IPS DF 6.9 (cell line): ENCODE results near the gene OR51I2.

Experiments
- DNase-seq: peaks from one replicate; pipeline ENCODE4 v3.0.0-alpha.2; 2013; ENCODE audit warnings: low read depth, low spot score
- H3K27ac ChIP-seq: one replicate; pipeline ENCODE4 v1.5.1; 2013; ENCODE audit warnings: low read length, control low read depth
- H3K27me3 ChIP-seq: 2 replicates; pipeline ENCODE4 v1.6.1; 2013; ENCODE audit warnings: mild to moderate bottlenecking, low read length; ENCODE audit not compliant: control insufficient read depth, insufficient read depth
- H3K36me3 ChIP-seq: 2 replicates; pipeline ENCODE4 v1.6.1; 2013; ENCODE audit warnings: low read length; ENCODE audit not compliant: control insufficient read depth, insufficient read depth
- H3K4me1 ChIP-seq: 2 replicates; pipeline ENCODE4 v1.6.1; 2013; ENCODE audit warnings: low read length; ENCODE audit not compliant: control insufficient read depth, insufficient read depth
- H3K4me3 ChIP-seq: 2 replicates; pipeline ENCODE4 v1.5.1; 2013; ENCODE audit warnings: mild to moderate bottlenecking, low read length
- H3K9me3 ChIP-seq: 2 replicates; pipeline ENCODE4 v1.6.1; 2013; ENCODE audit warnings: low read length, inconsistent platforms; ENCODE audit not compliant: control insufficient read depth, insufficient read depth
- WGBS: extraction: QIAGEN DNeasy Blood & Tissue Kit; methylation state at CpG from one replicate; pipeline ENCODE4 v1.1.7; 2013; ENCODE audit warnings: mixed read lengths, missing lambda C conversion rate; ENCODE audit not compliant: insufficient read length, insufficient coverage; 5-methylcytosine and 5-hydroxymethylcytosine counted together

The OR51I2 gene

GRCh38 chr11:5449023-5449422 lies at the start of gene OR51I2:
TSS of gene OR51I2 (plus strand) at chr11:5449323. CDS start at chr11:5453489, 4,166 bp downstream.
- Histone ChIP-seq H3K4me1 (no peaks in the 10 kb centered on the region), H3K4me3 (no peak within 1 kb of the TSS), H3K9me3 (no peaks in the 10 kb centered on the region), H3K27me3 (no peaks in the 10 kb centered on the region), H3K27ac (no peak within 1 kb of the TSS), H3K36me3 (no peaks in the 10 kb centered on the region)
- WGBS, result no CpG with 5 or more reads among the region's 2 CpGs
- no peak for DNase-seq

- Histone ChIP-seq H3K27me3 (no peaks in the 10 kb centered on the region), H3K4me3 (no peak overlapping the region), H3K36me3 (no peaks in the 10 kb centered on the region), H3K9me3 (no peaks in the 10 kb centered on the region), H3K4me1 (no peaks in the 10 kb centered on the region), H3K27ac (no peak overlapping the region)
- no peak for DNase-seq
These were observed 44.0 kb upstream of the OR51I2 start for GRCh38 chr11:5405173-5405572.

- no peak overlapping the region for H3K4me3 ChIP-seq
- no peaks in the 10 kb centered on the region for H3K36me3 ChIP-seq
- H3K27me3 ChIP-seq, result no peaks in the 10 kb centered on the region
- no peaks in the 10 kb centered on the region for H3K9me3 ChIP-seq
- DNase-seq, result no peak
- no peak overlapping the region for H3K27ac ChIP-seq
- no CpG with 5 or more reads among the region's 5 CpGs for WGBS
- H3K4me1 ChIP-seq, result no peaks in the 10 kb centered on the region
These were observed 28.1 kb upstream of the OR51I2 start for GRCh38 chr11:5420993-5421392.

DNA sequence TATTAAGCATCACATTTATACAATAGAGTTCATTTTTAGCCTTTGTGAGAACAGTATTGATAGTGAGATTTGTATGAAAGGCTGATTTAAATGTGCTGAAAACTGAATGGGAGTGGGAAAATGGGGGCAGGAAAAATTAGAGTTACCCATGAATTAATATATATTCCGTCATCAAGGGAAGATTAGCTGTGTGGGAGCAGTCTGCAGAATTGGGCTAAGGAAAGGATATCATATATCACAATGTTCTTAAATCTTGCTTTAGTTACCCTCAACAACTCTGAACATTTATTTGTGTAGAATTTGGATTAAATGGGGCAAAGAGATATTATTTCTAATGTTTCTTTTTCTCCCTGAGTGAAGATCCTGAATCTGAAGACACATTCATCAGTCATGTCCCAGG lies 27.3 kb upstream of the OR51I2 start, which contains the start of gene OR51Q1:
Gene OR51Q1, plus strand, starts transcription at position 301 of the 400 bp plus-strand sequence. Its CDS starts 90 bp downstream, at position 391.
- no peaks in the 10 kb centered on the region for H3K27me3 ChIP-seq
- DNase-seq, result no peak
- H3K36me3 ChIP-seq, result no peaks in the 10 kb centered on the region
- H3K27ac ChIP-seq, result no peak within 1 kb of the TSS
- WGBS, result no CpG with 5 or more reads among the region's 1 CpG
- H3K4me1 ChIP-seq, result no peaks in the 10 kb centered on the region
- H3K4me3 ChIP-seq, result no peak within 1 kb of the TSS
- no peaks in the 10 kb centered on the region for H3K9me3 ChIP-seq

DNA sequence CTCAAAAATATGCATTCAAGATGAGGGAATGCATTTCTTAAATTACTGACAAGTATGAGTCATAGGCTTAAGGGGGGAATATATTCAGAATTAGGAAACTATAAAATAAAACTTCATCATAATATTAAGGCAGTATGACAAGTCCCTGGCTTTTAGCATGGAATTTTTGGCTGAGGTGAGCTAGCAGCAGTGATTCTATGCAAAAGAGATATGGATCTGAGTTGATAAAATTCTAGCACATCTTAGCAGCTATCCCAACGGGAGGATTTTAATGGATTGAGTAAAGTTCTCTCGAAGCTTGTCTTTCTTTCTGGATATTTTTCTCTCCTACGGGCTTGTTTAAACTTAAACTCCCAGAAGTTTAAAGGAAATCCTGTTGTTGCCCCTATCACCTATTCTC lies 26.0 kb upstream of the OR51I2 start:
- no peaks in the 10 kb centered on the region for H3K9me3 ChIP-seq
- no peaks in the 10 kb centered on the region for H3K27me3 ChIP-seq
- no peaks in the 10 kb centered on the region for H3K4me1 ChIP-seq
- no peak overlapping the region for H3K4me3 ChIP-seq
- H3K27ac ChIP-seq, result no peak overlapping the region
- no CpG with 5 or more reads among the region's 3 CpGs for WGBS
- DNase-seq, result no peak
- no peaks in the 10 kb centered on the region for H3K36me3 ChIP-seq

DNA sequence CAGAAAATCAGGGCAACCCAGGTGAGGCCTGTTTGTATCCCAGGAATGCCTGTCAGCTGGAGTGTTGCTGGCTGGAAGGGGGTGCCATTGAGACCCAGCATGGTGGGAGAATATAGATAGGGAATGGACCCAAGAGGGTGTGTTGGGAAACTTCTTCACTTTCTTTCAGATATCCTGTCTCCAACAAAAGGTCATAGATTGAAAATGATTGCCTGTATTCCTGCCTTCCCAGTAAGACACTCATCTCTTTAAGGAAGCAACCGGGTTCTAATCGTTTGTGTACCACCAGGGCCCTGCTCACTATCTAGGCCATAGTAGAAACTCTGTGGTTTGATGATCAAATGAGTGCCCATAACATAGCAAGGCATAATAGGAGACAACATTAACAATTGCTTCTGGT lies 7.7 kb upstream of the OR51I2 start, which contains the start of gene OR51I1:
Gene OR51I1, minus strand, starts transcription at position 101 of the 400 bp plus-strand sequence. Its CDS starts 0 bp downstream, at position 101.
- DNase-seq, result no peak
- Histone ChIP-seq H3K4me1 (no peaks in the 10 kb centered on the region), H3K36me3 (no peaks in the 10 kb centered on the region), H3K27me3 (no peaks in the 10 kb centered on the region), H3K27ac (no peak within 1 kb of the TSS), H3K9me3 (no peaks in the 10 kb centered on the region), H3K4me3 (no peak within 1 kb of the TSS)
- WGBS, result no CpG with 5 or more reads among the region's 2 CpGs

- Histone ChIP-seq H3K9me3 (no peaks in the 10 kb centered on the region), H3K4me1 (no peaks in the 10 kb centered on the region), H3K36me3 (no peaks in the 10 kb centered on the region), H3K27ac (no peak overlapping the region), H3K4me3 (no peak overlapping the region), H3K27me3 (no peaks in the 10 kb centered on the region)
- no peak for DNase-seq
- WGBS, result 100% methylated on average over 1 of the region's 2 CpGs
These were observed 5.2 kb upstream of the OR51I2 start for GRCh38 chr11:5443835-5444393.

GRCh38 chr11:5449432-5449831 lies 309 bp downstream of the OR51I2 start:
- no peak overlapping the region for H3K4me3 ChIP-seq
- WGBS, result no CpG with 5 or more reads among the region's 4 CpGs
- H3K9me3 ChIP-seq, result no peaks in the 10 kb centered on the region
- H3K27ac ChIP-seq, result no peak overlapping the region
- no peaks in the 10 kb centered on the region for H3K36me3 ChIP-seq
- no peaks in the 10 kb centered on the region for H3K27me3 ChIP-seq
- DNase-seq, result no peak
- no peaks in the 10 kb centered on the region for H3K4me1 ChIP-seq

DNA sequence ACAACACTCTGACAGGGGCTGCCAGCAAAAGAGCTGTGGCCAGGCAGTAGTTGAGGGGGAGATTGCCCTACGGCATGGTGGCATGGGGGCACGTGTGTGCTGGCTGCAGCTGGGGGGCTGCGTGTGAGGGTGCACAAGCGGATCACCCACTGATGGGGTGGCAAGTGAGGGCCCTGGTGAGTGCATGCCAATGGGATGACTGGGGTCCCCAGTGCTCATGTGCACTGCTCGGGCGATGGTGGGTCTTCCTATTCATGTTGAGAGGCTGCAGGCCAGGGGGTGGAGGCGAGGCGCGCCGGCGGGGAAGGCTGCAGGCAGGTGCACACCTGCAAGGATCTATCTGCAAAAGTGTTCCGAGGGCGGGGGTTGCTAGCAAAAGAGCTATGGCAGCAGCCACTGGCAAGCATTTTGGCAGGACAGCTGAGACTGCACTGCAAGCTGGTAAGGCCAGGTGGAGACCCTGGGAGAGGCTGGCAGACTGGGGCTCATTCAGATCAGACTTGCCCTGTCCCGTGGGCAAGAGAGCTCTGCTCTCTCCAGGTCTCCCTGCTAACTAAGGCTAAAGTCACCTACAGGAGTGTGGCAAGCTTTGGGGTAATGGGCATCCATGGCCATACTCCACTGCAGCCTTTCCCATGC lies 12.0 kb downstream of the OR51I2 start:
- H3K36me3 ChIP-seq, result no peaks in the 10 kb centered on the region
- no peak for DNase-seq
- 0 out of 2 replicates have a peak, but pooled peaks cover 2% of the 10 kb centered on the region for H3K4me1 ChIP-seq
- H3K27ac ChIP-seq, result no peak overlapping the region
- no peaks in the 10 kb centered on the region for H3K27me3 ChIP-seq
- H3K9me3 ChIP-seq, result no peaks in the 10 kb centered on the region
- no peak overlapping the region for H3K4me3 ChIP-seq
- WGBS, result no CpG with 5 or more reads among the region's 14 CpGs

DNA sequence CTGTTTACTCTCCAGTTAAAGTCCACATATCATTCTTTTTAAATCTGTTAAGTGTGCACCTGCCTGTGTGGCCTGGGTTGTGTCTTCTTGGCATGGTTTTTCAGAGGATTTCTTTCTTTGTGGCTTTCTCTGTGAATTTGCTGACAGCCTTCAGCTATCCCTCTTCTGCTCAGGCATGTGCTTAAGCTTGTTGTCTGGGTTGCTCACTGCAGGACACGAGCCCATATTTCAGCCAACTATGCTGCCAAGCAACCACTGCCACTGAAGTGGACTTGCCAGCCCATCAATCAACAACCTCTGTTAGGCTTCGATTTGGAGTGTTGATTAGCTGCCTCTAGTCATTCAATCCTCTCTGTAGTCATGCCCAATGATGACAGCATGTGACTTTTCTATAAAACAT lies 18.4 kb downstream of the OR51I2 start:
- Histone ChIP-seq H3K27me3 (no peaks in the 10 kb centered on the region), H3K9me3 (no peaks in the 10 kb centered on the region), H3K36me3 (no peaks in the 10 kb centered on the region), H3K4me1 (no peaks in the 10 kb centered on the region), H3K4me3 (no peak overlapping the region), H3K27ac (no peak overlapping the region)
- no peak for DNase-seq
- no CpG with 5 or more reads among the region's 2 CpGs for WGBS

DNA sequence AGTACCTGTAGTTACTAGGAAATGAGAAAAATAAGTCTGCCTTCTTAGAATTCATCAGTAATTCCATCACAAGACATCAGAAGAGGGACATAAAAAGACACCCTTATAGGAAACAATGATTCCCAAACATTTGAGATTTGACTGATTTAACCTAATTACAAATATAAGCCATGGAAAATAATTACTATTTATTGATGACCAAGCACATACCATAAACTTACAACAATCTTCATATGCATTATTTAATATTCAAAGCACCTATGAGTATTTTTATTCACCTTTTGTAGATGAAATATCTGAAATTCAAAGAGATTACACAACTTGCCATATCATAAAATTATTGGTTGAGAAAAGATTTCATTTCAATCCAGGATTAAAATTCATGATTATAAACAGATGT lies 24.8 kb downstream of the OR51I2 start:
- H3K4me1 ChIP-seq, result no peaks in the 10 kb centered on the region
- no peaks in the 10 kb centered on the region for H3K36me3 ChIP-seq
- no peaks in the 10 kb centered on the region for H3K9me3 ChIP-seq
- no peak overlapping the region for H3K4me3 ChIP-seq
- H3K27ac ChIP-seq, result no peak overlapping the region
- DNase-seq, result no peak
- no peaks in the 10 kb centered on the region for H3K27me3 ChIP-seq
